IMR-90 (cell line): ENCODE measurements around the gene NENF. TPM values are rescaled to one million over a fixed set of nuclear protein-coding genes. Genes with fewer than 3 reads are reported as not detected.

Experiments used
- ATAC-seq: fragments of 200-7000 bp; cut with Tn5 transposase; 2 replicates; pipeline ENCODE4 v1.9.1; 2020; ENCODE audit warnings: low read depth, mild to moderate bottlenecking, moderate library complexity
- BruUV-seq: library from RNA; stranded (reverse); fragments of 400-500 nt; replicated peaks from 2 replicates; lab custom pipeline; 2021; lab: Mats Ljungman, UMichigan
- CTCF ChIA-PET: fragments of 300-600 bp; formaldehyde crosslinking; extraction: SDS; loops from one replicate; lab custom pipeline; 2021; ENCODE audit warnings: antibody characterized with exemption; lab: Yijun Ruan, JAX
- POLR2A ChIA-PET: fragments of 300-600 bp; sonication (Branson Sonifier 250); formaldehyde crosslinking; loops from one replicate; lab custom pipeline; 2022; ENCODE audit warnings: antibody characterized with exemption; ENCODE audit not compliant: unreplicated experiment; lab: Charles Lee
- DNase-seq: peaks from one replicate; pipeline ENCODE4 v3.0.0; 2013
- H2AFZ ChIP-seq: replicated peaks from 2 replicates; pipeline ENCODE3; 2013; ENCODE audit warnings: low read length, mild to moderate bottlenecking; ENCODE audit not compliant: poor library complexity
- H2AK5ac ChIP-seq: 2 replicates; pipeline ENCODE4 v1.6.1; 2013; ENCODE audit warnings: low read depth, low read length, inconsistent platforms
- H2AK9ac ChIP-seq: replicated peaks from 2 replicates; pipeline ENCODE3; 2013; ENCODE audit warnings: mild to moderate bottlenecking, low read depth, low read length, moderate library complexity; ENCODE audit not compliant: poor library complexity
- H2BK120ac ChIP-seq: 2 replicates; pipeline ENCODE4 v1.6.1; 2013; ENCODE audit warnings: low read depth, low read length, inconsistent platforms
- H2BK15ac ChIP-seq: 3 replicates; pipeline ENCODE4 v1.6.1; 2013; ENCODE audit warnings: low read depth, low read length, inconsistent platforms
- H2BK20ac ChIP-seq: 2 replicates; pipeline ENCODE4 v1.6.1; 2013; ENCODE audit warnings: low read depth, mild to moderate bottlenecking, inconsistent platforms, low read length, moderate library complexity
- H2BK5ac ChIP-seq: 2 replicates; pipeline ENCODE4 v1.6.1; 2013; ENCODE audit warnings: mild to moderate bottlenecking, low read depth, low read length, inconsistent platforms; ENCODE audit not compliant: poor library complexity, severe bottlenecking
- H3K14ac ChIP-seq: replicated peaks from 2 replicates; pipeline ENCODE4 v1.6.1; 2013; ENCODE audit warnings: low read depth, low read length, inconsistent platforms
- H3K18ac ChIP-seq: 2 replicates; pipeline ENCODE4 v1.6.1; 2013; ENCODE audit warnings: low read depth, low read length, control low read depth
- H3K23ac ChIP-seq: 2 replicates; pipeline ENCODE4 v1.6.1; 2013; ENCODE audit warnings: low read depth, low read length, inconsistent platforms
- H3K27ac ChIP-seq: 2 replicates; pipeline ENCODE4 v1.5.1; 2013; ENCODE audit warnings: mild to moderate bottlenecking, control low read depth, low read length; ENCODE audit not compliant: insufficient read depth
- H3K27me3 ChIP-seq: 2 replicates; pipeline ENCODE4 v1.6.1; 2013; ENCODE audit warnings: low read length; ENCODE audit not compliant: control insufficient read depth, insufficient read depth
- H3K36me3 ChIP-seq: 2 replicates; pipeline ENCODE4 v1.6.1; 2013; ENCODE audit warnings: low read length, mixed read lengths; ENCODE audit not compliant: control insufficient read depth, insufficient read depth
- H3K4ac ChIP-seq: 2 replicates; pipeline ENCODE4 v1.6.1; 2013; ENCODE audit warnings: low read depth, low read length, inconsistent platforms
- H3K4me1 ChIP-seq: 2 replicates; pipeline ENCODE4 v1.6.1; 2013; ENCODE audit warnings: low read length, mixed read lengths; ENCODE audit not compliant: control insufficient read depth, insufficient read depth
- H3K4me2 ChIP-seq: 2 replicates; pipeline ENCODE4 v1.6.1; 2013; ENCODE audit warnings: low read depth, mild to moderate bottlenecking, control low read depth, low read length, moderate library complexity
- H3K4me3 ChIP-seq: 2 replicates; pipeline ENCODE4 v1.5.1; 2013; ENCODE audit warnings: low read depth, mild to moderate bottlenecking, control low read depth, low read length, moderate library complexity; ENCODE audit not compliant: insufficient read depth
- H3K56ac ChIP-seq: 2 replicates; pipeline ENCODE4 v1.6.1; 2013; ENCODE audit warnings: low read length, inconsistent platforms; ENCODE audit not compliant: insufficient read depth; ENCODE audit errors: extremely low read depth
- H3K79me1 ChIP-seq, 2 experiments: 2 replicates each; pipeline ENCODE4 v1.6.1; 2013; ENCODE audit warnings: low read length in 2 of 2, inconsistent platforms in 1 of 2, low read depth in 1 of 2
- H3K9ac ChIP-seq: 2 replicates; pipeline ENCODE4 v1.6.1; 2013; ENCODE audit warnings: low read depth, low read length, control low read depth
- H3K9me1 ChIP-seq: 2 replicates; pipeline ENCODE4 v1.6.1; 2013; ENCODE audit warnings: low read length, inconsistent platforms; ENCODE audit not compliant: insufficient read depth
- H3K9me3 ChIP-seq: 2 replicates; pipeline ENCODE4 v1.6.1; 2013; ENCODE audit warnings: low read length; ENCODE audit not compliant: control insufficient read depth, insufficient read depth
- H4K20me1 ChIP-seq: 2 replicates; pipeline ENCODE4 v1.6.1; 2013; ENCODE audit warnings: low read length, inconsistent platforms; ENCODE audit not compliant: insufficient read depth
- H4K5ac ChIP-seq: 2 replicates; pipeline ENCODE4 v1.6.1; 2013; ENCODE audit warnings: mild to moderate bottlenecking, low read depth, low read length, control low read depth
- H4K8ac ChIP-seq, 2 experiments: 2 replicates each; pipeline ENCODE4 v1.6.1; 2013; ENCODE audit warnings: low read depth in 2 of 2, low read length in 2 of 2, control low read depth in 1 of 2, inconsistent platforms in 1 of 2
- H4K91ac ChIP-seq: 2 replicates; pipeline ENCODE4 v1.6.1; 2013; ENCODE audit warnings: low read depth, low read length, inconsistent platforms; ENCODE audit not compliant: insufficient read depth
- BHLHE40 ChIP-seq: fragments of 150-350 bp; IDR thresholded peaks from 2 replicates; pipeline ENCODE4 v1.6.1; 2016; ENCODE audit warnings: mild to moderate bottlenecking, low read depth, low read length
- MAFK ChIP-seq: IDR thresholded peaks from 2 replicates; pipeline ENCODE4 v1.6.1; 2012; ENCODE audit warnings: low read depth, low read length, improper control_type of control experiment
- MXI1 ChIP-seq: IDR thresholded peaks from 2 replicates; pipeline ENCODE4 v1.6.1; 2012; ENCODE audit warnings: low read depth, mild to moderate bottlenecking, low read length, moderate library complexity, borderline replicate concordance
- POLR2A ChIP-seq: IDR thresholded peaks from 2 replicates; pipeline ENCODE4 v1.6.1; 2012; ENCODE audit warnings: mild to moderate bottlenecking, low read depth, low read length
- RAD21 ChIP-seq: IDR thresholded peaks from 2 replicates; pipeline ENCODE4 v1.6.1; 2012; ENCODE audit warnings: low read length, improper control_type of control experiment
- RFX5 ChIP-seq: IDR thresholded peaks from 2 replicates; pipeline ENCODE4 v1.8.0; 2012; ENCODE audit warnings: low read depth, mild to moderate bottlenecking, low read length, moderate library complexity
- WGBS, 2 experiments: methylation state at CpG; one replicate each; pipeline versions ENCODE4 v1.1.5 to v1.1.7; 2013; ENCODE audit warnings: missing lambda C conversion rate in 2 of 2; ENCODE audit not compliant: insufficient read length in 1 of 2; ENCODE audit errors: extremely low coverage in 2 of 2; 5-methylcytosine and 5-hydroxymethylcytosine counted together
- dilution Hi-C: fragments of 300-500 bp; cut with HindIII; formaldehyde crosslinking; loops from one replicate; pipeline ENCODE4 v1.14.3; 2018; ENCODE audit warnings: low sequenced_read_pairs; ENCODE audit not compliant: unreplicated experiment
- in situ Hi-C: fragments of 300-500 bp; cut with MboI; formaldehyde crosslinking; loops from 3 replicates; pipeline ENCODE4 v1.14.3; 2019; ENCODE audit warnings: low sequenced_read_pairs, inconsistent platforms, mixed read lengths
- intact Hi-C: fragments of 100-400 bp; cut with micrococcal nuclease; formaldehyde crosslinking; loops from 2 replicates; pipeline ENCODE4 v1.10.0; 2022
- polyA plus RNA-seq, 3 experiments: library from polyadenylated mRNA; depleted of rRNA; stranded (reverse); fragments of >200 nt; gene quantifications; 2 replicates each; pipeline ENCODE4 v1.2.3, GENCODE V29; 2012; ENCODE audit warnings: low replicate concordance in 1 of 3
- total RNA-seq: library from RNA; depleted of rRNA; stranded (reverse); fragments of >200 nt; gene quantifications from 2 replicates; pipeline ENCODE4 v1.2.3, GENCODE V29; 2012

NENF gene
- total and polyA plus RNA-seq, 2 of the 4 experiments (the other 2 are of a cell fraction), result 16.0 to 40.4 TPM

GRCh38 chr1:212447478-212447877 is 14.8 kb downstream of the NENF start:
- H4K20me1 ChIP-seq, result no peaks in the 10 kb centered on the region; the same call in 1 of the 2 replicates
- no peak overlapping the region for H2AFZ ChIP-seq
- no peaks in the 10 kb centered on the region for H3K27me3 ChIP-seq
- ATAC-seq (no peak), DNase-seq (no peak)
- H3K9me3 ChIP-seq, result no peaks in the 10 kb centered on the region
- CTCF ChIA-PET, result interaction anchor here (0.6 kb wide), 1 partner anchor 23 kb away, joined by 3 read pairs; no protein-coding TSS in a partner anchor
- no peak overlapping the region for H4K8ac ChIP-seq
- no peak overlapping the region for H2BK5ac ChIP-seq
- no peak for TF ChIP-seq POLR2A
- TF ChIP-seq MXI1, result no peak
- no peak for TF ChIP-seq BHLHE40
- no peak for TF ChIP-seq RAD21
- no peak for TF ChIP-seq MAFK
- no peak for TF ChIP-seq RFX5
- no peak overlapping the region for H2AK9ac ChIP-seq
- no peak overlapping the region for H3K18ac ChIP-seq
- H3K4me3 ChIP-seq, result no peak overlapping the region
- H3K14ac ChIP-seq, result no peak overlapping the region
- no peak overlapping the region for H3K56ac ChIP-seq
- dilution Hi-C loops, result no loop called here
- H2BK120ac ChIP-seq, result no peak overlapping the region
- H3K4ac ChIP-seq, result no peak overlapping the region
- intact Hi-C loops, result no loop called here
- H3K9me1 ChIP-seq, result no peaks in the 10 kb centered on the region
- no peak overlapping the region for H3K27ac ChIP-seq
- in situ Hi-C loops, result no loop called here
- POLR2A ChIA-PET, result no interaction called here
- no peak overlapping the region for H3K4me2 ChIP-seq
- no peak overlapping the region for H2BK15ac ChIP-seq
- H4K91ac ChIP-seq, result no peak overlapping the region
- WGBS, 2 experiments, result 64% methylated on average over 2 of the region's 2 CpGs; no CpG with 5 or more reads in 1 of the 2 experiments
- no peak overlapping the region for H3K9ac ChIP-seq
- H2BK20ac ChIP-seq, result no peak overlapping the region
- H3K4me1 ChIP-seq, result peaks cover 2% of the 10 kb centered on the region; the same call in 1 of the 2 replicates
- H3K36me3 ChIP-seq, result peaks cover 16% of the 10 kb centered on the region
- H3K79me1 ChIP-seq, result peaks cover under 1% of the 10 kb centered on the region in 2 experiments; a peak in 3 of 4 replicates
- no TSS peak for BruUV-seq
- H3K23ac ChIP-seq, result no peak overlapping the region
- H2AK5ac ChIP-seq, result no peak overlapping the region
- no peak overlapping the region for H4K5ac ChIP-seq
